Mucosa of descending colon (tissue), 3 donors: ENCODE measurements around the gene NT5C1A. TPM values are rescaled to one million over a fixed set of nuclear protein-coding genes. Genes with fewer than 3 reads are reported as not detected.

Experiments
- ATAC-seq: fragments of 200-7000 bp; cut with Tn5 transposase; one replicate; pipeline ENCODE4 v1.9.1; 2020; ENCODE audit warnings: mild to moderate bottlenecking, moderate library complexity
- DNase-seq, 3 donors: peaks; one replicate each; pipeline ENCODE4 v3.0.0-alpha.2; 2020
- H3K36me3 ChIP-seq: fragments of 200-600 bp; one replicate; pipeline ENCODE4 v1.8.0; 2021; ENCODE audit warnings: low read depth, mild to moderate bottlenecking
- H3K4me1 ChIP-seq: fragments of 200-600 bp; one replicate; pipeline ENCODE4 v1.8.0; 2021; ENCODE audit warnings: low read depth, mild to moderate bottlenecking
- H3K4me3 ChIP-seq: fragments of 200-600 bp; one replicate; pipeline ENCODE4 v1.8.0; 2021; ENCODE audit warnings: mild to moderate bottlenecking
- H3K9me3 ChIP-seq: fragments of 200-600 bp; one replicate; pipeline ENCODE4 v1.8.0; 2021; ENCODE audit warnings: mild to moderate bottlenecking
- intact Hi-C, 2 donors: fragments of 100-400 bp; cut with DNase I in 1 of 2; cut with micrococcal nuclease in 1 of 2; formaldehyde crosslinking; loops; one replicate each; pipeline versions ENCODE4 v1.11.0 to v1.11.1; 2022; cut with DNase I, micrococcal nuclease
- total RNA-seq, 3 donors: library from RNA; stranded (reverse); fragmentation: NEBNext Ultra II Directional in 2 of 3; extraction: Animal tissue kit (Norgen Biotek cat#: 25700) in 2 of 3; gene quantifications; one replicate each; pipeline versions ENCODE4 v1.2.1 to v1.2.4, GENCODE V29; 2021 to 2023
- TF ChIP-seq, protein P1 (sequence below): fragments of 200-600 bp; IDR thresholded peaks from one replicate; pipeline ENCODE4 v1.8.0; 2022; ENCODE audit warnings: antibody characterized with exemption, mild to moderate bottlenecking
- donor health status: DM: no; HTN: no; CAD: no; lungs with moderate emphysema.
- donor health status: DM: no; HTN: no; CAD: no.
- donor health status: DM: no; HTN: yes; CAD: no.

The NT5C1A gene
- total RNA-seq, 3 donors from 2014 or later: 0.27 TPM; not detected in 2

- TF ChIP-seq, protein P1, sequence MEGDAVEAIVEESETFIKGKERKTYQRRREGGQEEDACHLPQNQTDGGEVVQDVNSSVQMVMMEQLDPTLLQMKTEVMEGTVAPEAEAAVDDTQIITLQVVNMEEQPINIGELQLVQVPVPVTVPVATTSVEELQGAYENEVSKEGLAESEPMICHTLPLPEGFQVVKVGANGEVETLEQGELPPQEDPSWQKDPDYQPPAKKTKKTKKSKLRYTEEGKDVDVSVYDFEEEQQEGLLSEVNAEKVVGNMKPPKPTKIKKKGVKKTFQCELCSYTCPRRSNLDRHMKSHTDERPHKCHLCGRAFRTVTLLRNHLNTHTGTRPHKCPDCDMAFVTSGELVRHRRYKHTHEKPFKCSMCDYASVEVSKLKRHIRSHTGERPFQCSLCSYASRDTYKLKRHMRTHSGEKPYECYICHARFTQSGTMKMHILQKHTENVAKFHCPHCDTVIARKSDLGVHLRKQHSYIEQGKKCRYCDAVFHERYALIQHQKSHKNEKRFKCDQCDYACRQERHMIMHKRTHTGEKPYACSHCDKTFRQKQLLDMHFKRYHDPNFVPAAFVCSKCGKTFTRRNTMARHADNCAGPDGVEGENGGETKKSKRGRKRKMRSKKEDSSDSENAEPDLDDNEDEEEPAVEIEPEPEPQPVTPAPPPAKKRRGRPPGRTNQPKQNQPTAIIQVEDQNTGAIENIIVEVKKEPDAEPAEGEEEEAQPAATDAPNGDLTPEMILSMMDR: no peak
- DNase-seq (peak in 2 of 3 donors; percentile 28 to 63), ATAC-seq (peak; percentile 65)
- H3K4me1 ChIP-seq: no peaks in the 10 kb centered on the region
- no peaks in the 10 kb centered on the region for H3K9me3 ChIP-seq
- no peaks in the 10 kb centered on the region for H3K36me3 ChIP-seq
- intact Hi-C loops: no loop called here
- no peak overlapping the region for H3K4me3 ChIP-seq
These were observed 46.2 kb downstream of the NT5C1A start for GRCh38 chr1:39625462-39626273.

- Histone ChIP-seq H3K36me3 (no peaks in the 10 kb centered on the region), H3K9me3 (no peaks in the 10 kb centered on the region), H3K4me3 (no peak overlapping the region), H3K4me1 (no peaks in the 10 kb centered on the region)
- intact Hi-C loops: no loop called here
- TF ChIP-seq, protein P1: no peak
- DNase-seq: no peak
- no peak for ATAC-seq
These were observed 46.9 kb downstream of the NT5C1A start for GRCh38 chr1:39625009-39625408.

- H3K4me1 ChIP-seq: no peaks in the 10 kb centered on the region
- H3K4me3 ChIP-seq: no peak overlapping the region
- no peak for DNase-seq
- TF ChIP-seq, protein P1: no peak
- intact Hi-C loops: no loop called here
- no peaks in the 10 kb centered on the region for H3K9me3 ChIP-seq
- no peaks in the 10 kb centered on the region for H3K36me3 ChIP-seq
- no peak for ATAC-seq
These were observed 48.9 kb downstream of the NT5C1A start for GRCh38 chr1:39623053-39623452.

DNA sequence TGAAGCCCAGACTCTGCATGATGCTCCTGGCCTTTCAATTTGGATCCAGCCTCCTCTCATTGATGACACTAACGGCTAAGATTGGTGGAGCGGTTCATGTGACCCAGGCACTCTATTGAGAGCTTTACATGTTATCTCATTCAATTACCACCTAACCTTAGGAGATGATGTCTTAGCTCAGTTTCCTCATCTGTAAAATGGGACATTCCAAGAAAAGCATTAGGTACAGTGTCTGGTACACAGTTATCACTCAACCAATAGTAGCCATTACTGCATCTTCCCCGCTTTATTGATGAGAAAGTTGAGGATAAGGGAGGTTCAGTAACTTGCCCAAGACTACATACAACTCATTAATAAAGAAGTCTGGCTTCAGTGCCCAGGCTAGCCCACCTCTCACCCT lies 49.5 kb downstream of the NT5C1A start:
- Histone ChIP-seq H3K9me3 (no peaks in the 10 kb centered on the region), H3K36me3 (no peaks in the 10 kb centered on the region), H3K4me1 (no peaks in the 10 kb centered on the region), H3K4me3 (no peak overlapping the region)
- ATAC-seq (no peak), DNase-seq (no peak)
- intact Hi-C loops: no loop called here
- TF ChIP-seq, protein P1: no peak

DNA sequence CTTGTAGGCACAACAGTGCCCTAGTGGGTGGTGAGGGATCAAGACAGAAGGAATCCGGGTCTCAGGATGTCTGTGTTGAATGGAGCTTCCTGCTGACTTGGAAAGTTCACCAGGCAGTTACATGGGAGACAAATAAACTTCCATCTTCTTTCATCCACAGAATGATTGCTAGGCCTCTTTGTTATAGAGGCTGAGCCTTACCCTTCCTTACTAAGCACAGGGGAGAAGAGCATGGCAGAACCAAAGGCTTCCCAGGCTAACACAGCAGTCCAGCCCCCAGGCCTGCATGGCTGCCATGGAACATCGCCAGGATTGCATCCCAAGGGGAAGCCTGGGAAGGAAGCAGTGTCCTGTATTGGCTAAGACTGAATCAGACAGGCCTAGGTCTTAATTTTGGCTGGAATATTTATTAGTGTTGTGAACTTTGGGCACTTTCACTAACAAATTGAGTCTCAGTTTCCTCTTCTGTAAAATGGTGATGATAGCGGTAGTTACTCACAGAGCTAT lies 51.2 kb downstream of the NT5C1A start:
- ATAC-seq (no peak), DNase-seq (no peak)
- Histone ChIP-seq H3K9me3 (no peaks in the 10 kb centered on the region), H3K4me3 (no peak overlapping the region), H3K4me1 (no peaks in the 10 kb centered on the region), H3K36me3 (no peaks in the 10 kb centered on the region)
- TF ChIP-seq, protein P1: no peak
- intact Hi-C loops: no loop called here
